Stimulated activated CD8-positive, alpha-beta memory T cell treated with anti-CD3 and anti-CD28 coated beads, Interleukin-15, amount 100 ng/mL, for 24 hours (primary cell): Measurements from ENCODE around the gene ZDHHC21.

Experiments used
- DNase-seq: peaks from one replicate; pipeline ENCODE4 v3.0.0-alpha.2; 2020; ENCODE audit warnings: low read depth

The ZDHHC21 gene, protein sequence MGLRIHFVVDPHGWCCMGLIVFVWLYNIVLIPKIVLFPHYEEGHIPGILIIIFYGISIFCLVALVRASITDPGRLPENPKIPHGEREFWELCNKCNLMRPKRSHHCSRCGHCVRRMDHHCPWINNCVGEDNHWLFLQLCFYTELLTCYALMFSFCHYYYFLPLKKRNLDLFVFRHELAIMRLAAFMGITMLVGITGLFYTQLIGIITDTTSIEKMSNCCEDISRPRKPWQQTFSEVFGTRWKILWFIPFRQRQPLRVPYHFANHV

DNA sequence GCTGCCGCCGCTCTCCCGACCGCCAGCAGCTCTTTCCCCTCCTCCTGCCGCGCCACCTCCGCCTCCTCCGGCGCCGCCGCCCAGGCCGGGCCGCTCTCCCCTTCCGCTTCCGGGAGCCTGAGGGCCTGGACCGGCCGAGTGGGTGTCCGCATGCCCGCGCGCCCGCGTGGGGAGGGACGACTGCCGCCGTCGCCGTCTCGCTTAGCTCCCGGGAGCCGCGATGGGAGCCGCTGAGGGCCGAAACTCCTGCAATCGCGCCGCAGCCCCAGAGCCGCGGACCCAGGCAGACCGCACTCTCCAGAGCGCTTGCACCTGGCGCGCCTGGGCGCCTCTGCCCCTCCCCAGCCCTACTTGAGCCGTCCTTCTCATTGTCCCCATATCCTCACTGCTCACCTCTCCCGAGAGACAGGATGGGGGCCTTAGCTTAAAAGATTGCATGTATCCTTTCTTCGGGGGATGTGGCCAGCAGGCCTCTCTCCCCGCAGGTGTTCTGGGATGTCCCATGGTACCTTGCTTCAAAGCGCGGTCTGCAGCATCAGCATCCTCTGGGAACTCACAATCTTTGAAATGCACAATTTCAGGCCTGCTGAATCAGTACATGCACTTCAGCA is at the start of gene ZDHHC21:
ZDHHC21 (minus strand) TSS at position 182 of the 611 bp plus-strand sequence. CDS start 19,092 bp downstream, outside the sequence.
- DNase-seq, result peak; percentile 44

DNA sequence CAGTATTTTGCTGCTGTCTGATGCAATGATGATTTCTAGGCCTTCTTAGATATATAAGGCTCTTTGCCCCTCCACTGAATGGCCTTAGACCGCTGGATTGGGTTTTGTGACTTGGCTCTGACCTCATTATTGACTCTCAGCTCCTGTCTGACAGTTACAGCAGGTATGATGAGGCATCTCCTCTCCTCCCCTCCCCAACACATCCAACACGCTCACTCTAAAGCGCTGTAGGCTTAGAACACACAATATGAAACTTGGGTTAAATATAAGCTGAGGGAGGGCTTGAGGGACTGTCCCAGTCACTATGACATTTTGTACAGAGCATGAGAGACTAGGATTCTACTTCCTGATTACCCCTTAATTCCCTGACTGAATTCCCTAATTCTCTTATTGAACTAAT is 48.1 kb upstream of the ZDHHC21 start:
- DNase-seq, result no peak

- DNase-seq, result no peak
These were observed 39.9 kb upstream of the ZDHHC21 start for GRCh38 chr9:14733133-14733532.

DNA sequence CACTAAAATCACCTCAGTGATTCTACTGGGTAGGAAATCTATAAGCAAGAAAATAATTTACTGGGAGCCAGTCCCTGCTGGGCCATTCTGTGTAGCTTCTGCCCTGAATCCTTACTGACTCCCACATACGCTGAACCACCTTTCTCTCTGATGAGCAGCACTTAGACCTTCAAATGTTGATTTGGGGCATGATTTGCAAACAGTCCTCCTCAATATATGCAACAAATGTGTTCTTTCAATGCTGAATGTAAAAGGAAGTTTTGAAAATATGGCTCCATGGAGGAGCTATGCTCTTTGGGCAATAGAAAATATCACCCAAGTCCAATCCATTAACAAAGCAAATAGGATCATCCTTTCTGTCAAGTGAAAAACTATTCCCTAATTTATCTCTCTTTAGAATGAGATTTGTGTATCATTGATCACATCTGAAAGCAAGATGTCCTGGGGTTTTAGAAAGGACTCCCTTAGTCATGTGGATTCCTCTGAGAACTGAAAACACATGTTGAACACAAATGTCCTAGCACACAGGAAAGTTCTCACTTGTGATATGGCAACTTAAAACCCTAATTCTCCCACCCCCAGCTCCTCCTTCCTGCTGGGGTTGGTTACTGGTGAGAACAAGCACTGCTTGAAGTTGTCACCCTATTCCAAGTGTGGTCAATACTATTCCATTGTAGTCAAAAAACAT is 38.2 kb upstream of the ZDHHC21 start:
- DNase-seq, result no peak

DNA sequence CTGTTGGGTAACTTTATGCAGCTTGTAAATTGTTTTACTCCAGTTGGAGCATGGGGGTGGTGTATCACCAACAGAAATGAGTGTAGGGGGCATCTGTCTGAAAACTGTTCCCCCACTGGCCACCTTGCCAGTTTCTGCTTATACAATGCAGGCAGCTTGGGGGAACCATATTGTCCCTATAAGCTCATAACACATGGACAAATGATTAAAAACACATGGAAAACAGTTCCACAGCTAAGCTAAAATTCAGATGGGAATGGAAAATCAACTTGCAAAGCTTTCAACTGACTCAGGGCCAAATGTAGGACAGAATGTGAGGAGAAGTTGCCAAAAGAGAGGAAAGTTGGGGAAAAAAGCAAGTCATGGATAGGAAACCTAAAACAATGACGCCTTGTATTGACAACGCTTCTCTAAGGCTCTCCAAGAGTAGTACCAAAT is 37.2 kb upstream of the ZDHHC21 start:
- DNase-seq, result no peak

DNA sequence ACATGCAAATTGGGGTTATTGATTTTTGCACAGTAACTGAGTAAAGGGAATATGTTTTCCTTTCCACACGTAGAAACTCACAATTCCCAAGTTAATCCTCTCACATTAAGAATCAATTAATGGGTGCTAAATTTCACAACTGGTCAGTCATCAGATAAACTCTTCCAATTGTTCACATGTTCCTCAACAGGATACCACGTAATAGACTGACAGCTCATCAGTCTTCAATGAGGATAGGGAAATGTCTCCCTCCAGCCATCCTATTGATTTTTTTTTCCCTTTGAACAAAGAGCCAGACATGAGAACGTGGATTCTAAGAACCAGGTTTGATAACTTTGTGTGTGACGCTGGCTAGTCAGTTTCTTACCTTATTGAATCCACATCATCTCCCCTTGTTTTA is 30.1 kb upstream of the ZDHHC21 start:
- no peak for DNase-seq

GRCh38 chr9:14722391-14723035 is 29.3 kb upstream of the ZDHHC21 start, which contains the start of gene CER1:
Gene CER1, minus strand, starts transcription at chr9:14722733. Its CDS starts 61 bp downstream, at chr9:14722672.
- no peak for DNase-seq

GRCh38 chr9:14719231-14719923 is 26.1 kb upstream of the ZDHHC21 start:
- DNase-seq, result no peak

GRCh38 chr9:14715102-14715501 is 21.9 kb upstream of the ZDHHC21 start:
- DNase-seq, result no peak

DNA sequence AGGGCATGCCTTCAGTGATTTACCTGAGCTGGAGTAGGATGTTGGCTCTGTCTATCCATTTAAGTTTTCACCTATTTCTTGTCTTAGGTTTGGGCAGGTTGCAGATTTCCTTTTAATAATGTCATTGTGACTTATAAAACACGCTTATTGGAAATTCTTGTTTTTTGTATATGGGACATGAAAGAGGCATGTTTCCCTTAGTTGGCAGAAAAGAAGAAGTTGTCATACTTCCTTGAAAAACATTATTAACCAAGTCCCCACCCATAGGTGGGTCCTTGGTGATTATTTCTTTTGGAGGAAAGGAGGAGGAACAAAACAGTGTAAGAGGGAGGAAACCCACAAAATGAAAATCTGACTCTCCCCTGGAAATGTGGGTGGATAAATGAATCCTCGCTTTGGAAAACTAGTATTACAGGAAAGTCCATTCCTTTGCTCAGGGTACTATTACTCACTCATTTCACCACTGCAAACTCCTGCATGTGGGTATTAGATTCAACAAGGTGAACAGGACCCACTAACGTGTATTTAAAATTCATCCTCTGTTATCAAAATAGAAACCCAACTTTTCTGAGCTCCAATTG is 20.0 kb upstream of the ZDHHC21 start:
- DNase-seq, result no peak

- no peak for DNase-seq
These were observed 17.6 kb upstream of the ZDHHC21 start for GRCh38 chr9:14710804-14711203.

- DNase-seq, result no peak
These were observed 13.4 kb upstream of the ZDHHC21 start for GRCh38 chr9:14706530-14707140.

- DNase-seq, result no peak
These were observed 11.8 kb upstream of the ZDHHC21 start for GRCh38 chr9:14705079-14705478.

DNA sequence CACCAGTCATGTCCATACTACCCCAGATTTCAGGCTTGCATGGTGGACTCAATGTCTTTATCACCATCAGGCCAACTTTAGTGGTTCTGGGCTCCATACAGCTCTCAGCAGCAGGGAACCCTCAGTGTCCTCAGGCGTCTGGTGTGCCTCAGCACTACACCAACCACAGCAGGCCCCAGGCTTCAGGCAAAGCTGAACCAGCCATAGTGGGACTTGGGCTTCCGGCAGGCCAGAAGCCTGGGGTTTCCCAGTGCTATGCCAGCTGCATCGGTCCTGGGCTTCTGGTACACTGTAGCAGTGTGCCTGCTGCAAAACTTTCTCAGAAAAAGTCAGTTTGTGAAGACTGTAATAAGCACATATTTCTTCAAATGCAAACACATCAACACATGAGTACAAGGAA is 11.0 kb upstream of the ZDHHC21 start:
- DNase-seq, result no peak

DNA sequence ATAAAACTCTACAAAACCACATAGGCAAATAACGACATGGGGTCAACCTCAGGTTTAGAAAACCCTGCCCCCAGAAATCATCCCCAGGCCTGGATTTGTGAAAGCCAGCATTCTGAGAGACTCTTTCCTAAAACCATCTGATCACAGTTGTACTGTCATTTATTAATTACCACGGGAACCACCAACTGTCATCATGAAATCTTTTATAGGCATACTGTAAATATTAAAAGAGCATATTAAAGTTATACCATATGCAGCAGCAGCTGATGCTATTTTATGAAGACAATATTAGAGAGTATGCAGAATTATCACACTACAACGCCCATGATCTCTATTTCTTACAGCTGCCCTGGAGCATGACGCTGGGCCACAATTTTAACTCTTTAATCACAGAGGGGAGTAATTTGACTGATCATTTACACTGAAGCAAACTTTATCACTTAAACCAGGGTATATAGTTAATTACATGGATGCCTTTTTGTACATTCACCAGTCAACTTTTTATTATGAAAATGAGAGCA is 9.0 kb upstream of the ZDHHC21 start:
- no peak for DNase-seq

GRCh38 chr9:14692470-14693250 is 572 bp downstream of the ZDHHC21 start:
- no peak for DNase-seq

GRCh38 chr9:14690948-14691730 is 2.1 kb downstream of the ZDHHC21 start:
- DNase-seq, result no peak

- DNase-seq, result no peak
These were observed 6.1 kb downstream of the ZDHHC21 start for GRCh38 chr9:14687042-14687719.

DNA sequence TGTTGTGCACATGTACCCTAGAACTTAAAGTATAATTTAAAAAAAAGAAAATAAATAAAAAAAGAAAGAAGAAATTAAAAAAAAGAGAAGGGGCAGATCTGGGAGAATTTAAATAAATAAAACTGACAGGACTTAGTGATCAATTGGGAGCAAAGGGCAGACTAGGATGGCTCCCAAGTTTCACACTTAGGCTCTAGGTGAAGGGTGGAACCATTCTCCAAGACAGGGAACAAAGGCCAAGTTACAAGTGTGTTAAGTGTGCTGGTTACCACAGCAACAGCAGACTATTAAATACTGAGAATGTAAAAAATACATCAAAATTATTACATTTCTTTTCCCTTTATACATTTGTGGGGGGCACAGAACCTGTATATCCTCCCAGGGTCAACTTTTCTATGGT is 7.1 kb downstream of the ZDHHC21 start:
- no peak for DNase-seq
